IMR-90 (cell line): ENCODE measurements around the gene PSMD2.

ENCODE experiments used
- BHLHE40 ChIP-seq: fragments of 150-350 bp; IDR thresholded peaks from 2 replicates; pipeline ENCODE4 v1.6.1; 2016; ENCODE audit warnings: mild to moderate bottlenecking, low read depth, low read length
- CEBPB ChIP-seq: IDR thresholded peaks from 2 replicates; pipeline ENCODE4 v1.6.1; 2012; ENCODE audit warnings: low read depth, low read length, improper control_type of control experiment
- CHD1 ChIP-seq: IDR thresholded peaks from 2 replicates; pipeline ENCODE4 v1.6.1; 2012; ENCODE audit warnings: low read depth, low read length, improper control_type of control experiment
- CTCF ChIP-seq: conservative IDR thresholded peaks from 2 replicates; pipeline ENCODE4 v1.5.1; 2012; ENCODE audit warnings: mild to moderate bottlenecking, low read depth, low read length, improper control_type of control experiment
- ELK1 ChIP-seq: fragments of 150-350 bp; IDR thresholded peaks from 2 replicates; pipeline ENCODE4 v1.6.1; 2016; ENCODE audit warnings: low read depth, mild to moderate bottlenecking, low read length, moderate library complexity, borderline replicate concordance
- FOS ChIP-seq: fragments of 150-350 bp; IDR thresholded peaks from 2 replicates; pipeline ENCODE4 v1.6.1; 2016; ENCODE audit warnings: low read depth, low read length
- POLR2A ChIP-seq: IDR thresholded peaks from 2 replicates; pipeline ENCODE4 v1.6.1; 2012; ENCODE audit warnings: mild to moderate bottlenecking, low read depth, low read length
- RAD21 ChIP-seq: IDR thresholded peaks from 2 replicates; pipeline ENCODE4 v1.6.1; 2012; ENCODE audit warnings: low read length, improper control_type of control experiment
- RCOR1 ChIP-seq: IDR thresholded peaks from 2 replicates; pipeline ENCODE4 v1.6.1; 2012; ENCODE audit warnings: mild to moderate bottlenecking, low read length, improper control_type of control experiment; ENCODE audit not compliant: insufficient replicate concordance
- RFX5 ChIP-seq: IDR thresholded peaks from 2 replicates; pipeline ENCODE4 v1.8.0; 2012; ENCODE audit warnings: low read depth, mild to moderate bottlenecking, low read length, moderate library complexity
- SMC3 ChIP-seq: fragments of 150-350 bp; IDR thresholded peaks from 2 replicates; pipeline ENCODE4 v1.6.1; 2016; ENCODE audit warnings: low read depth, mild to moderate bottlenecking, antibody characterized with exemption, low read length, moderate library complexity
- USF2 ChIP-seq: fragments of 150-350 bp; IDR thresholded peaks from 2 replicates; pipeline ENCODE4 v1.6.1; 2017; ENCODE audit warnings: mild to moderate bottlenecking, antibody characterized with exemption, low read length, low read depth

- no peak for TF ChIP-seq ELK1
- TF ChIP-seq CTCF, result peak; percentile 41
- no peak for TF ChIP-seq FOS
- peak; percentile 34 for TF ChIP-seq SMC3
- TF ChIP-seq CHD1, result no peak
- no peak for TF ChIP-seq BHLHE40
- TF ChIP-seq RAD21, result peak; percentile 37
- TF ChIP-seq POLR2A, result no peak
- no peak for TF ChIP-seq CEBPB
- no peak for TF ChIP-seq RFX5
- no peak for TF ChIP-seq RCOR1
- peak; percentile 59 for TF ChIP-seq USF2
Observed at GRCh38 chr3:184345317-184346144, 46.5 kb downstream of the PSMD2 start.
